NCI-H1092 treated with DMSO at 0.1 percent for 48 hours (cell line): ENCODE measurements around the gene PDSS1.
"Not testable (repeated sequence)": the region's sequence is repeated elsewhere in the genome, so short reads cannot be mapped to it uniquely, and the experiment has no call there.

ENCODE experiments used
- DNase-seq: peaks from one replicate; lab custom pipeline; 2025; lab: John Stamatoyannopoulos, UW

Gene PDSS1

DNA sequence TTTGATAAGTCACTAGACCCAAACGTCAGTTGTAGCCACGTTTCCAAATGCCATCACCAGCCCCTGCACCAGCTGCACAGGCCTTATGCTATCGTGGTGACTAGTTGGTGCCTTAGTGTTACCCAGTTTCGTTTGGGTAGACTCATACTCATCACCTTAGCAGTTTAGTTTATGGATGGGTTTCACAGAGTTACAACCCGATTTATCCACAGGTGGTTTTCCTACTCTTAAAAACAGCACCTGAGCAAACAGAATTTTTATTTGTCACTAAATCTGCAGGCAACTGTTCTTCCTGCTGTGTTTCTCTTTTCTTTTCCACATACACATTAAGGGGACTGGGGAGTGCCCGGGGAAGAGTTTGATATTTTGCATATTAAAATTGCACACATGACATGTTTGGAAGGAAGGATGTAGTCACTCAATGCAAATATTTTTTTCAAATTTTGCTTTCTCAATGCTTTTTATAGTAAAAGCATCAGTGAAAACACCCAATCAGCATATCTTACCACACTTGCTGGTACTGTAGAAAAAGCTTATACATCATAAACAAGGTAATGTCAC lies 41.6 kb downstream of the PDSS1 start:
- no peak for DNase-seq

GRCh38 chr10:26741368-26741767 lies 43.9 kb downstream of the PDSS1 start:
- DNase-seq = no peak

GRCh38 chr10:26743091-26743490 lies 45.6 kb downstream of the PDSS1 start:
- DNase-seq = no peak

DNA sequence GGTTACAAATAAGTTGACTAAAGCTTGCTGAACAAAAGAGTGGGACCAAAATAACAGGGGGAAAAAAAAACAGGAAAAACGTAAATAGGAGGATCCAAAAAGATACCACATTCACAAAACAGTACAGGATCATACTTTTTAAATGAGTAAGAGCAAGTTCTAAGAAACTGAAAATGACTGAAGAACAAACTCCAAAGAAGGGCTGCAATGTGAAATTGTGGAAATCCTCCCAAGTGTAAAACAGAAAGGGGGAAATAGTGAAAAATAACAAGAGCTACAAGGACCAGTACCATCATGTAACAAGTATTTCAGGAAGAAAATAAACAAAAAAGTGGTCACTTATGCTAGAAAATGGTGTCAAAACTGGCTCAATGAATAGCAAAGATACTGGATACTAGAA lies 46.3 kb downstream of the PDSS1 start:
- DNase-seq = no peak

GRCh38 chr10:26746061-26746460 lies 48.6 kb downstream of the PDSS1 start:
- no peak for DNase-seq

GRCh38 chr10:26755443-26755903 lies 58.0 kb downstream of the PDSS1 start:
- no peak for DNase-seq

DNA sequence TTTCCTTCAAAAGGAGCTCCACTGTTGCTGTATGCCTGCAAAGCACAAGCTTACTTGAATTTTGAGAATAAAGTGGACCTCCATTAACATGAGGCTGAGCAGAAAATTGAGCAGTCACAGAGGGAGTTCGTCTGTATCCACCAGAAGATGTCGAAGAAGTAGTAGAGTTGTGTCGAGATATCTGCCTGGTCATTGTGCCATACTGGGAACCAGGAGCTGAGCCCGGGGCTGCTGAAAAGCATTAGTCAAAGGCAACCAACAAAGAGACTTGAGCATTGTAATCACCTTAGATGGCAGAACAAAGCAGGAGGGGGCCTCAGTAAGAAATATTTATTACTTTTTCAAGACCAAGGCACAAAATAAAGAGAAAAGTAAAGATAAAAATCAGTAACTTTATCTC lies 61.5 kb downstream of the PDSS1 start:
- DNase-seq = no peak

GRCh38 chr10:26765549-26765948 lies 68.0 kb downstream of the PDSS1 start:
- DNase-seq = no peak

DNA sequence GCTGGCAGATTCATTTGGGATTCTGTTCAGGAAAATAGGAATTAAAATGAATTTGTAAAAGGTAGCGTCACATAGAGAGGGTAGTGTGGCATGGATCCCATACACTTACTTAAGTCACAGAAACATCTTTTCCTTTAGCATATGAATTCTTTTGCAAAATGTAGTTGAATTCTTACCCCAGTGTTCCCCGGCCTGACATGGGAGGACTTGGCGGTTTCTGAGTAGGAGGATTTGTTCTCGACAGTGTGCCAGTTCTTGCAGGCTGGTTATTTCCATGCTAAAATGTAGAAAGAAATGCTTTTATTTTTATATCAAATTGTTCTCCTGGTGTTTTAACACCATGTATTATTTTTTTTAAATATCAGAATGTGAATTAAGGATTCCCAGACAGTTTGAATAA lies 72.6 kb downstream of the PDSS1 start:
- no peak for DNase-seq

DNA sequence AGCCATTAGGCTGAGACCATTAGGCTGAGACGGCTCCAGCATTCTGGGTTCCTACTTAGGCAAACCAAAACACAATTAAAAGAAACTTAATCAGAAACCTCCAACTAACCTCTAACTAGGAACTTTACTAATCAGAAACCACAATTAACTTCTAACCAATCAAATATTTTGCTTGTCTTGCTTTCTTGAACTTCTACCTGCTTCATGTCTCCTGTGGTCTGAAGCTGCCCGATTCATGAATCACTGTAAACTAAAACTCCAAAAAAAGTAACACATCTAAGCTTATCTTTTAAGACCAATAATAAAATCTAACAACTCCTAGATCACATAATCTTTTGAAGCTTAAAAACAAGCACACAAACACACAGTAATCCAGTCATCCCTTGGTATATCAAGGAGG lies 76.1 kb downstream of the PDSS1 start:
- DNase-seq = no peak

- DNase-seq = no peak
Measured at GRCh38 chr10:26776258-26776657, 78.8 kb downstream of the PDSS1 start.

GRCh38 chr10:26777686-26778085 lies 80.2 kb downstream of the PDSS1 start:
- DNase-seq = no peak

DNA sequence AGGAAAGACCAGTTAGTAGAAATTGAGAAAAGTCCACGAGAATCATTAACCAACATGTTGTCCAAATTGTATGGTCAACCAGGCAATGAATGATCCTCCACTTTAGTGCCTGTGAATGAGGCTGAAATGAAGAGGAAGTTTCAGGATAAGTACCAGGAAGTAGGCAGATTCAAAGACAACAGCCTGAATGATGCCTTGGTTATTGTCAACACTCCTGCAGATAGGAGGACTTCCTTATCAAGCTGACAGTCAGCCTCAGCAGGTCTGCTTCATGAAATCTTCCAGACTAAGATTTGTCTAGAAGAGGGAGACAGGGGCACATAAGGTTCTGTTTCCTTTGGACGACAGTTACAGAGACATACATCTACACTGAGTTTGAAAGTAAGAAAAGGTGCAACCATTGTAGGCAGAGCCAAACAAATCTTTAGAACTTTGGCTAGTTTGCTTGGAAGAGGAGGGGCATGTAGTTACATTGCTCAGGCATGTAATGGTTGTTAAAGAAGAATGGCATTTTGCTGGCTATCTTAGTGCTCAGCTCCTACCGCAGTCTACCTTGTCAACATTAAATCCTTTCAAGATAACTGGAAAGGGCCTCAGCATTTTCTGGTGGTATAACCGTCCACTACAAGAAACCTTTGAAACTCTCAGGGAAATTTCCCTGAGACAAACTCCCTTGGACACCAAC lies 81.8 kb downstream of the PDSS1 start:
- no peak for DNase-seq

DNA sequence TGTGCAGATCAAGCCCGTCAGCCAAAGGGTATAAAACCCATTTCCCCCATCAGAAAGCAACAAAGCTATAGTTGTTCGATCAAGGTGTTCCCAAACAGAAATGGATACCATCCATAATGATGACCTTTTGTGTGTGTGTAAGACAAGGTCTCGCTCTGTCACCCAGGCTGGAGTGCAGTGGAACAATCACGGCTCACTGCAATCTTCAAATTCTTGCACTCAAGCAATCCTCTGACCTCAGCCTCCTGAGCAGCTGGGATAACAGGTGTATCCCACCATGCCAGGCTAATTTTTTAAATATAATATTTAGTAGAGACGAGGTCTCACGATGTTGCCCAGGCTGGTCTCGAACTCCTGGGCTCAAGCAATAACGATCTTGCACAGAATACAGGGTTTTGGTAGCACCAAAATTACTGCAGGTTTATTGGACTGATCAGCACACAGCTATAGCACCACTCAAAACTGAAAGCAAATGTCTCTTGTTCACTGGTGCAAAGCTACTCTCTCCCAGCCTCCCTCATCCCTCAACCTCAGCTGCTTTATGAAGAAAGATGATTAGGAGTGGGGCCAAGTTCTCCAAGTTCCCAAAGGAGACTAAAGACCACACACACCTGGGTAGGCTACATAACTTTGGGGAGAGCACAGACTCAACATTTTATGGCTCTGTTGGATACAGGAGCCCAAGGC lies 82.7 kb downstream of the PDSS1 start:
- DNase-seq = no peak

- DNase-seq = no peak
Measured at GRCh38 chr10:26780793-26781601, 83.5 kb downstream of the PDSS1 start.

GRCh38 chr10:26781797-26782196 lies 84.3 kb downstream of the PDSS1 start:
- DNase-seq = no peak

GRCh38 chr10:26787362-26787761 lies 89.9 kb downstream of the PDSS1 start:
- DNase-seq = no peak

DNA sequence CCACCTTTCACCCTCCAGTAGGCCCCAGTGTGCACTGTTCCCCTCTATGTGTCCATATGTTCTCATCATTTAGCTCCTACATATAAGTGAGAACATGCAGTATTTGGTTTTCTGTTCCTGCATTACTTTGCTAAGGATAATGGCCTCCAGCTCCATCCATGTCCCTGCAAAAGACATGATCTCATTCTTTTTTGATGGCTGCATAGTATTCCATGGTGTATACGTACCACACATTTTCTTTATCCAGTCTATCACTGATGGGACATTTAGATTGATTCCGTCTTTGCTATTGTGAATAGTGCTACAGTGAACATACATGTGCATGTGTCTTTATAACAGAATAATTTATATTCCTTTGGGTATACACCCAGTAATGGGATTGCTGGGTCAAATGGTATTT lies 92.3 kb downstream of the PDSS1 start:
- DNase-seq = not testable (repeated sequence)

DNA sequence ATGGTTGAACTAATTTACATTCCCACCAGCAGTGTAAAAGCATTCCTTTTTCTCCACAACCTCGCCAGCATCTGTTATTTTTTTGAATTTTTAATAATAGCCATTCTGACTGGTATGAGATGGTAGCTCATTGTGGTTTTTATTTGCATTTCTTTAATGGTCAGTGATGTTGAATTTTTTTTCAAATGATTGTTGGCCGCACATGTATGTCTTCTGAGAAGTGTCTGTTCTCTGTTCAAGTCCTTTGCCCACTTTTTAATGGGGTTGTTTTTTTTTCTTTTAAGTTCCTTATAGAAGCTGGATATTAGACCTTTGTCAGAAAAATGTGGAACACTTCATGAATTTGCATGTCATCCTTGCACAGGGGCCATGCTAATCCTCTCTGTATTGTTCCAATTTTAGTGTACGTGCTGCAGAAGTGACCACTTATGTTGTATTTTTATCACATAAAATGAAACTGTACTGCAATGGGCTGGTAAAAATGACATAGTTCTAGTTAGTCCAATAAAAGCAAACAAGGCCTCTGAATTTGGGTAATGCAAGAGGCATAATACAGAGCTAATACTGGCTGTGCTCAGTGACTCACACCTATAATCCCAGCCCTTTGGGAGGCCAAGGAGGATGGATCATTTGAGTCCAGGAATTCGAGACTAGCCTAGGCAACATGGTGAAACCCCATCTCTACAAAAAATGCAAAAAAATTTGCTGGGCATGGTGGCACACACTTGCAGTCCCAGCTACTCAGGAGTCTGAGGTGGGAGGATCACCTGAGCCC lies 92.9 kb downstream of the PDSS1 start:
- no peak for DNase-seq

GRCh38 chr10:26792758-26793495 lies 95.4 kb downstream of the PDSS1 start:
- no peak for DNase-seq
